Ecto neural progenitor cell (in vitro differentiated cells): ENCODE results near the gene LCE2B.

Experiments
- DNase-seq: peaks from one replicate; pipeline ENCODE4 v3.0.0-alpha.2; 2018; ENCODE audit warnings: low spot score

The LCE2B gene

DNA sequence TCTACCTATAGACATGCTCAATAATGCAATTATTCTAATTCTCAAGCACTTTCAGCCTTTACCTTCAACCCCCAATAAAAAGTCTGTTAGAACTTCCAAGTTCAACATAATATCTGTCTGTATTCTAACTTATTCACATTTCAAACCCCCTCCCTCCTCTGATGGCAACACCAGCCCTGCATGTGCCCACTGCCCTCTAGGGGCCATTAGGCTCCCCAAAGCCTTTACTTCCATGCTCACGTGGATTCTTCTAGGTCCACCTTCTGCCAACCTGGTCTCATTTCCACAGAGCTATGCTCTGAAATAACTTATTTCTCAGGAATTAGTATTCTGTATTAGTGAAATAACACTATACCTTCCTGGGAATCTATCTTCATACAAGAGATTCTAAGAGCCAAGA, 49.7 kb downstream of the LCE2B start:
- no peak for DNase-seq
